ENCODE results near the gene CRYBG1. TPM values are rescaled to one million over a fixed set of nuclear protein-coding genes. Genes with fewer than 3 reads are reported as not detected.

CRYBG1 gene
- total RNA-seq, 1 experiment from 2014 or later: 10.1 TPM

DNA sequence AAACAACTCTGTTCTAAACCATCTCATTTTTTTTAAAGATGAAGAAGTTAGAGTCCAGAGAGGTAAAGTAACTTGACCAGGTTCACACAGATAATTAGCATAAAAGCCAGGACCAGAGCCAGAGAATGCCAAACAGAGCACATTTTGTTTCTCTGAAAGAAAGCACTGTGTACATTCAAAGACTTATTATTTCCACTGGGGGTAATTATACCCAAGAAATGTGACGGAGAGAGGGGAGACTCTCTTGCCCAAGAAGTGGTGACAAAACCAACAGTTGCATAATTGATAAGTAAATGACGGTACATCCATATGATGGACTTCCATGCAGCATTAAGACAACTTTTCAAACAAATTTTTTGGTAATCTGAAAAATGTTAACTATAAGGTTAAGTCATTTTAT lies 157.2 kb downstream of the CRYBG1 start:
- TF ChIP-seq ZNF121 (CRISPR knock-in tag; IDR thresholded peaks at IDR 0.05) (no peak), CREB1 (CRISPR knock-in tag; IDR thresholded peaks at IDR 0.05) (no peak), ZNF138 (CRISPR knock-in tag; conservative IDR thresholded peaks at IDR 0.05) (no peak), EMX1 (CRISPR knock-in tag; IDR thresholded peaks at IDR 0.05) (no peak), ATF1 (CRISPR knock-in tag; IDR thresholded peaks at IDR 0.05) (no peak), RORB (CRISPR knock-in tag; IDR thresholded peaks at IDR 0.05) (no peak), TEAD4 (CRISPR knock-in tag; IDR thresholded peaks at IDR 0.05) (no peak), ZNF263 (CRISPR knock-in tag; IDR thresholded peaks at IDR 0.05; ENCODE audit: low read depth) (no peak), NFYB (CRISPR knock-in tag; conservative IDR thresholded peaks at IDR 0.05; ENCODE audit: low read depth) (no peak), OVOL2 (CRISPR knock-in tag; IDR thresholded peaks at IDR 0.05; ENCODE audit: borderline replicate concordance) (no peak), NR2C2 (CRISPR knock-in tag; IDR thresholded peaks at IDR 0.05) (no peak)
- TF ChIP-seq, protein P1, sequence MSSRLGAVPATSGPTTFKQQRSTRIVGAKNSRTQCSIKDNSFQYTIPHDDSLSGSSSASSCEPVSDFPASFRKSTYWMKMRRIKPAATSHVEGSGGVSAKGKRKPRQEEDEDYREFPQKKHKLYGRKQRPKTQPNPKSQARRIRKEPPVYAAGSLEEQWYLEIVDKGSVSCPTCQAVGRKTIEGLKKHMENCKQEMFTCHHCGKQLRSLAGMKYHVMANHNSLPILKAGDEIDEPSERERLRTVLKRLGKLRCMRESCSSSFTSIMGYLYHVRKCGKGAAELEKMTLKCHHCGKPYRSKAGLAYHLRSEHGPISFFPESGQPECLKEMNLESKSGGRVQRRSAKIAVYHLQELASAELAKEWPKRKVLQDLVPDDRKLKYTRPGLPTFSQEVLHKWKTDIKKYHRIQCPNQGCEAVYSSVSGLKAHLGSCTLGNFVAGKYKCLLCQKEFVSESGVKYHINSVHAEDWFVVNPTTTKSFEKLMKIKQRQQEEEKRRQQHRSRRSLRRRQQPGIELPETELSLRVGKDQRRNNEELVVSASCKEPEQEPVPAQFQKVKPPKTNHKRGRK (CRISPR knock-in tag; IDR thresholded peaks at IDR 0.05; ENCODE audit: borderline replicate concordance): no peak
- TF ChIP-seq, protein P2, sequence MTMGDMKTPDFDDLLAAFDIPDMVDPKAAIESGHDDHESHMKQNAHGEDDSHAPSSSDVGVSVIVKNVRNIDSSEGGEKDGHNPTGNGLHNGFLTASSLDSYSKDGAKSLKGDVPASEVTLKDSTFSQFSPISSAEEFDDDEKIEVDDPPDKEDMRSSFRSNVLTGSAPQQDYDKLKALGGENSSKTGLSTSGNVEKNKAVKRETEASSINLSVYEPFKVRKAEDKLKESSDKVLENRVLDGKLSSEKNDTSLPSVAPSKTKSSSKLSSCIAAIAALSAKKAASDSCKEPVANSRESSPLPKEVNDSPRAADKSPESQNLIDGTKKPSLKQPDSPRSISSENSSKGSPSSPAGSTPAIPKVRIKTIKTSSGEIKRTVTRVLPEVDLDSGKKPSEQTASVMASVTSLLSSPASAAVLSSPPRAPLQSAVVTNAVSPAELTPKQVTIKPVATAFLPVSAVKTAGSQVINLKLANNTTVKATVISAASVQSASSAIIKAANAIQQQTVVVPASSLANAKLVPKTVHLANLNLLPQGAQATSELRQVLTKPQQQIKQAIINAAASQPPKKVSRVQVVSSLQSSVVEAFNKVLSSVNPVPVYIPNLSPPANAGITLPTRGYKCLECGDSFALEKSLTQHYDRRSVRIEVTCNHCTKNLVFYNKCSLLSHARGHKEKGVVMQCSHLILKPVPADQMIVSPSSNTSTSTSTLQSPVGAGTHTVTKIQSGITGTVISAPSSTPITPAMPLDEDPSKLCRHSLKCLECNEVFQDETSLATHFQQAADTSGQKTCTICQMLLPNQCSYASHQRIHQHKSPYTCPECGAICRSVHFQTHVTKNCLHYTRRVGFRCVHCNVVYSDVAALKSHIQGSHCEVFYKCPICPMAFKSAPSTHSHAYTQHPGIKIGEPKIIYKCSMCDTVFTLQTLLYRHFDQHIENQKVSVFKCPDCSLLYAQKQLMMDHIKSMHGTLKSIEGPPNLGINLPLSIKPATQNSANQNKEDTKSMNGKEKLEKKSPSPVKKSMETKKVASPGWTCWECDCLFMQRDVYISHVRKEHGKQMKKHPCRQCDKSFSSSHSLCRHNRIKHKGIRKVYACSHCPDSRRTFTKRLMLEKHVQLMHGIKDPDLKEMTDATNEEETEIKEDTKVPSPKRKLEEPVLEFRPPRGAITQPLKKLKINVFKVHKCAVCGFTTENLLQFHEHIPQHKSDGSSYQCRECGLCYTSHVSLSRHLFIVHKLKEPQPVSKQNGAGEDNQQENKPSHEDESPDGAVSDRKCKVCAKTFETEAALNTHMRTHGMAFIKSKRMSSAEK (CRISPR knock-in tag; IDR thresholded peaks at IDR 0.05; ENCODE audit: borderline replicate concordance): no peak
- TF ChIP-seq, protein P3, sequence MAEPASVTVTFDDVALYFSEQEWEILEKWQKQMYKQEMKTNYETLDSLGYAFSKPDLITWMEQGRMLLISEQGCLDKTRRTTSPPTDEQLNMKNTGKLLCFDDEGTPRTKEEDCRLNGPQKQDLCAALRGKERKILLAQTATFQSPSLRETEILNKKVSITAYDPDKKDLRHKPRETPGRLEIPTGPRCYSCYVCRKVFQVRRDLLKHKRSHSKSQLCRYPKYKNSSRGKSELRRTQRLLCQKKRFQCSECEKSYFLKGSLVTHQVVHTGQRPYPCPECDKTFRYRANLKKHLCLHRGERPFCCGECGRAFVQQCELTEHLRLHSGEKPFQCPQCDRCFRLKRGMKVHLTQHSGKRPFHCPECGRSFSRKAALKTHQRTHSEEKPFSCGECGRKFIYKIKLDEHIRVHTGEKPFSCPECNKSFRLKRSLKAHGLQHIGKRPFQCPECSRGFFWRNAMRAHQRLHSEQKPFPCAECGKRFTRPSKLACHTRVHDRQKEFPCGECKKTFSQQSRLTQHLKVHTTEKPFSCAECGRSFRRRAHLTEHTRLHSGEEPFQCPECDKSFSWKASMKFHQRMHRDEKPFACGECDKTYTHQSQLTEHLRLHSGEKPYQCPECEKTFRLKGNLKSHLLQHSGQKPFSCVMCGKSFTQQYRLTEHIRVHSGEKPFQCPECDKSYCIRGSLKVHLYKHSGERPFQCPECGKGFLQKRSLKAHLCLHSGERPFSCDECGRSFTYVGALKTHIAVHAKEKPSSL (CRISPR knock-in tag; conservative IDR thresholded peaks at IDR 0.05): no peak
- TF ChIP-seq, protein P4, sequence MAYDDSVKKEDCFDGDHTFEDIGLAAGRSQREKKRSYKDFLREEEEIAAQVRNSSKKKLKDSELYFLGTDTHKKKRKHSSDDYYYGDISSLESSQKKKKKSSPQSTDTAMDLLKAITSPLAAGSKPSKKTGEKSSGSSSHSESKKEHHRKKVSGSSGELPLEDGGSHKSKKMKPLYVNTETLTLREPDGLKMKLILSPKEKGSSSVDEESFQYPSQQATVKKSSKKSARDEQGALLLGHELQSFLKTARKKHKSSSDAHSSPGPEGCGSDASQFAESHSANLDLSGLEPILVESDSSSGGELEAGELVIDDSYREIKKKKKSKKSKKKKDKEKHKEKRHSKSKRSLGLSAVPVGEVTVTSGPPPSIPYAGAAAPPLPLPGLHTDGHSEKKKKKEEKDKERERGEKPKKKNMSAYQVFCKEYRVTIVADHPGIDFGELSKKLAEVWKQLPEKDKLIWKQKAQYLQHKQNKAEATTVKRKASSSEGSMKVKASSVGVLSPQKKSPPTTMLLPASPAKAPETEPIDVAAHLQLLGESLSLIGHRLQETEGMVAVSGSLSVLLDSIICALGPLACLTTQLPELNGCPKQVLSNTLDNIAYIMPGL (CRISPR knock-in tag; IDR thresholded peaks at IDR 0.05): no peak
- TF ChIP-seq, protein P5, sequence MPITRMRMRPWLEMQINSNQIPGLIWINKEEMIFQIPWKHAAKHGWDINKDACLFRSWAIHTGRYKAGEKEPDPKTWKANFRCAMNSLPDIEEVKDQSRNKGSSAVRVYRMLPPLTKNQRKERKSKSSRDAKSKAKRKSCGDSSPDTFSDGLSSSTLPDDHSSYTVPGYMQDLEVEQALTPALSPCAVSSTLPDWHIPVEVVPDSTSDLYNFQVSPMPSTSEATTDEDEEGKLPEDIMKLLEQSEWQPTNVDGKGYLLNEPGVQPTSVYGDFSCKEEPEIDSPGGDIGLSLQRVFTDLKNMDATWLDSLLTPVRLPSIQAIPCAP (CRISPR knock-in tag; IDR thresholded peaks at IDR 0.05): no peak
- TF ChIP-seq, protein P6, sequence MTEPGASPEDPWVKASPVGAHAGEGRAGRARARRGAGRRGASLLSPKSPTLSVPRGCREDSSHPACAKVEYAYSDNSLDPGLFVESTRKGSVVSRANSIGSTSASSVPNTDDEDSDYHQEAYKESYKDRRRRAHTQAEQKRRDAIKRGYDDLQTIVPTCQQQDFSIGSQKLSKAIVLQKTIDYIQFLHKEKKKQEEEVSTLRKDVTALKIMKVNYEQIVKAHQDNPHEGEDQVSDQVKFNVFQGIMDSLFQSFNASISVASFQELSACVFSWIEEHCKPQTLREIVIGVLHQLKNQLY (CRISPR knock-in tag; IDR thresholded peaks at IDR 0.05): no peak
- TF ChIP-seq, protein P7, sequence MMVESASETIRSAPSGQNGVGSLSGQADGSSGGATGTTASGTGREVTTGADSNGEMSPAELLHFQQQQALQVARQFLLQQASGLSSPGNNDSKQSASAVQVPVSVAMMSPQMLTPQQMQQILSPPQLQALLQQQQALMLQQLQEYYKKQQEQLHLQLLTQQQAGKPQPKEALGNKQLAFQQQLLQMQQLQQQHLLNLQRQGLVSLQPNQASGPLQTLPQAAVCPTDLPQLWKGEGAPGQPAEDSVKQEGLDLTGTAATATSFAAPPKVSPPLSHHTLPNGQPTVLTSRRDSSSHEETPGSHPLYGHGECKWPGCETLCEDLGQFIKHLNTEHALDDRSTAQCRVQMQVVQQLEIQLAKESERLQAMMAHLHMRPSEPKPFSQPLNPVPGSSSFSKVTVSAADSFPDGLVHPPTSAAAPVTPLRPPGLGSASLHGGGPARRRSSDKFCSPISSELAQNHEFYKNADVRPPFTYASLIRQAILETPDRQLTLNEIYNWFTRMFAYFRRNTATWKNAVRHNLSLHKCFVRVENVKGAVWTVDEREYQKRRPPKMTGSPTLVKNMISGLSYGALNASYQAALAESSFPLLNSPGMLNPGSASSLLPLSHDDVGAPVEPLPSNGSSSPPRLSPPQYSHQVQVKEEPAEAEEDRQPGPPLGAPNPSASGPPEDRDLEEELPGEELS (CRISPR knock-in tag; IDR thresholded peaks at IDR 0.05): no peak
- TF ChIP-seq, protein P8, sequence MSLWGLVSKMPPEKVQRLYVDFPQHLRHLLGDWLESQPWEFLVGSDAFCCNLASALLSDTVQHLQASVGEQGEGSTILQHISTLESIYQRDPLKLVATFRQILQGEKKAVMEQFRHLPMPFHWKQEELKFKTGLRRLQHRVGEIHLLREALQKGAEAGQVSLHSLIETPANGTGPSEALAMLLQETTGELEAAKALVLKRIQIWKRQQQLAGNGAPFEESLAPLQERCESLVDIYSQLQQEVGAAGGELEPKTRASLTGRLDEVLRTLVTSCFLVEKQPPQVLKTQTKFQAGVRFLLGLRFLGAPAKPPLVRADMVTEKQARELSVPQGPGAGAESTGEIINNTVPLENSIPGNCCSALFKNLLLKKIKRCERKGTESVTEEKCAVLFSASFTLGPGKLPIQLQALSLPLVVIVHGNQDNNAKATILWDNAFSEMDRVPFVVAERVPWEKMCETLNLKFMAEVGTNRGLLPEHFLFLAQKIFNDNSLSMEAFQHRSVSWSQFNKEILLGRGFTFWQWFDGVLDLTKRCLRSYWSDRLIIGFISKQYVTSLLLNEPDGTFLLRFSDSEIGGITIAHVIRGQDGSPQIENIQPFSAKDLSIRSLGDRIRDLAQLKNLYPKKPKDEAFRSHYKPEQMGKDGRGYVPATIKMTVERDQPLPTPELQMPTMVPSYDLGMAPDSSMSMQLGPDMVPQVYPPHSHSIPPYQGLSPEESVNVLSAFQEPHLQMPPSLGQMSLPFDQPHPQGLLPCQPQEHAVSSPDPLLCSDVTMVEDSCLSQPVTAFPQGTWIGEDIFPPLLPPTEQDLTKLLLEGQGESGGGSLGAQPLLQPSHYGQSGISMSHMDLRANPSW (CRISPR knock-in tag; conservative IDR thresholded peaks at IDR 0.05; ENCODE audit: low read depth): no peak
- H3K27me3 Mint-ChIP-seq (ENCODE audit: low read depth): peaks cover 18% of the 10 kb centered on the region
- H3K4me1 Mint-ChIP-seq: peaks cover 15% of the 10 kb centered on the region
- CTCF ChIA-PET: no interaction called here
- H3K36me3 Mint-ChIP-seq: no peaks in the 10 kb centered on the region
- no peak overlapping the region for H3K27ac Mint-ChIP-seq
- ATAC-seq (no peak), DNase-seq (ENCODE audit: low spot score) (no peak)
- H3K4me3 Mint-ChIP-seq: no peak overlapping the region
- no peaks in the 10 kb centered on the region for H3K9me3 Mint-ChIP-seq
- POLR2A ChIA-PET: no interaction called here

Measured in WTC11 (cell line).